HepG2 (cell line): ENCODE results near the gene POC1B. TPM values are rescaled to one million over a fixed set of nuclear protein-coding genes. Genes with fewer than 3 reads are reported as not detected.
A peak's percentile ranks its signal among the peaks of the same experiment; 100 is the strongest.

Experiments
- DPF2 ChIP-seq: sonication (generic); formaldehyde crosslinking; IDR thresholded peaks from 2 replicates; pipeline ENCODE4 v1.4.0; 2020; ENCODE audit warnings: mild to moderate bottlenecking, low read depth, missing genetic modification reagents, borderline replicate concordance
- FOSL2 ChIP-seq: sonication (generic); formaldehyde crosslinking; IDR thresholded peaks from 2 replicates; pipeline ENCODE4 v1.4.0; 2020; ENCODE audit warnings: missing genetic modification reagents
- HHEX ChIP-seq: IDR thresholded peaks from 2 replicates; pipeline ENCODE4 v1.6.1; 2016; ENCODE audit warnings: control low read depth
- HIVEP1 ChIP-seq: sonication (generic); formaldehyde crosslinking; IDR thresholded peaks from 2 replicates; pipeline ENCODE4 v1.4.0; 2020; ENCODE audit warnings: mild to moderate bottlenecking, missing genetic modification reagents
- MTF2 ChIP-seq: sonication (generic); formaldehyde crosslinking; IDR thresholded peaks from 2 replicates; pipeline ENCODE4 v1.5.0; 2020; ENCODE audit warnings: missing genetic modification reagents, borderline replicate concordance
- NFE2L2 ChIP-seq: fragments of 150-350 bp; IDR thresholded peaks from 2 replicates; pipeline ENCODE4 v1.6.1; 2014; ENCODE audit warnings: low read length
- SRY ChIP-seq: sonication (generic); formaldehyde crosslinking; IDR thresholded peaks from 2 replicates; pipeline ENCODE4 v1.8.0; 2022; ENCODE audit warnings: mild to moderate bottlenecking, missing genetic modification reagents
- THAP11 ChIP-seq: IDR thresholded peaks from 2 replicates; pipeline ENCODE4 v1.6.1; 2016; ENCODE audit warnings: missing biosample characterization, missing genetic modification reagents
- ZNF101 ChIP-seq: sonication (generic); formaldehyde crosslinking; IDR thresholded peaks from 2 replicates; pipeline ENCODE4 v1.4.0; 2020; ENCODE audit warnings: mild to moderate bottlenecking, low read depth, missing genetic modification reagents, borderline replicate concordance
- ZNF747 ChIP-seq: sonication (generic); formaldehyde crosslinking; IDR thresholded peaks from 2 replicates; pipeline ENCODE4 v1.8.1; 2023; ENCODE audit warnings: missing genetic modification reagents, mild to moderate bottlenecking, borderline replicate concordance
- ZNF749 ChIP-seq: sonication (generic); formaldehyde crosslinking; IDR thresholded peaks from 2 replicates; pipeline ENCODE4 v1.8.0; 2022; ENCODE audit warnings: mild to moderate bottlenecking, missing genetic modification reagents, moderate library complexity, borderline replicate concordance
- polyA plus RNA-seq, 8 experiments: library from polyadenylated mRNA; depleted of rRNA in 3 of 8; stranded (reverse) in 7 of 8; unstranded in 1 of 8; fragments of >200 nt; fragmentation: Illumina TruSeq in 4 of 8; extraction: Trizol in 4 of 8; gene quantifications; 2 replicates each; pipeline versions ENCODE4 v1.2.1 to v1.2.3, GENCODE V29; 2011 to 2016; ENCODE audit warnings: low read depth in 4 of 8, missing spikeins in 1 of 8, mixed read lengths in 1 of 8; ENCODE audit not compliant: insufficient read depth in 1 of 8
- total RNA-seq, 5 experiments: library from RNA; depleted of rRNA; stranded (reverse); fragments of >200 nt; fragmentation: Illumina TruSeq; extraction: Trizol; gene quantifications; 2 replicates each; pipeline ENCODE4 v1.2.3, GENCODE V29; 2016; ENCODE audit warnings: low read depth in 1 of 5
- TF ChIP-seq, protein P1 (sequence below): sonication (generic); formaldehyde crosslinking; IDR thresholded peaks from 2 replicates; pipeline ENCODE4 v1.4.0; 2020; ENCODE audit warnings: missing genetic modification reagents, borderline replicate concordance
- TF ChIP-seq, protein P2 (sequence below): sonication (generic); formaldehyde crosslinking; IDR thresholded peaks from 2 replicates; pipeline ENCODE4 v1.4.0; 2020; ENCODE audit warnings: missing genetic modification reagents, borderline replicate concordance
- TF ChIP-seq, protein P3 (sequence below): conservative IDR thresholded peaks from 2 replicates; pipeline ENCODE4 v1.6.1; 2018; ENCODE audit warnings: missing genetic modification reagents
- TF ChIP-seq, protein P4 (sequence below), 2 experiments: IDR thresholded peaks; 2 replicates each; pipeline ENCODE4 v1.6.1; 2011 to 2012; ENCODE audit warnings: low read length in 2 of 2, borderline replicate concordance in 1 of 2, low read depth in 1 of 2, mild to moderate bottlenecking in 1 of 2, moderate library complexity in 1 of 2
- TF ChIP-seq, protein P5 (sequence below): sonication (generic); formaldehyde crosslinking; IDR thresholded peaks from 2 replicates; pipeline ENCODE4 v1.9.0; 2021; ENCODE audit warnings: missing genetic modification reagents, borderline replicate concordance

POC1B gene
- total and polyA plus RNA-seq, 2 of the 13 experiments (the other 11 are each of a cell fraction or from before 2014, with no cell fraction given), result 9.3 to 11.0 TPM

DNA sequence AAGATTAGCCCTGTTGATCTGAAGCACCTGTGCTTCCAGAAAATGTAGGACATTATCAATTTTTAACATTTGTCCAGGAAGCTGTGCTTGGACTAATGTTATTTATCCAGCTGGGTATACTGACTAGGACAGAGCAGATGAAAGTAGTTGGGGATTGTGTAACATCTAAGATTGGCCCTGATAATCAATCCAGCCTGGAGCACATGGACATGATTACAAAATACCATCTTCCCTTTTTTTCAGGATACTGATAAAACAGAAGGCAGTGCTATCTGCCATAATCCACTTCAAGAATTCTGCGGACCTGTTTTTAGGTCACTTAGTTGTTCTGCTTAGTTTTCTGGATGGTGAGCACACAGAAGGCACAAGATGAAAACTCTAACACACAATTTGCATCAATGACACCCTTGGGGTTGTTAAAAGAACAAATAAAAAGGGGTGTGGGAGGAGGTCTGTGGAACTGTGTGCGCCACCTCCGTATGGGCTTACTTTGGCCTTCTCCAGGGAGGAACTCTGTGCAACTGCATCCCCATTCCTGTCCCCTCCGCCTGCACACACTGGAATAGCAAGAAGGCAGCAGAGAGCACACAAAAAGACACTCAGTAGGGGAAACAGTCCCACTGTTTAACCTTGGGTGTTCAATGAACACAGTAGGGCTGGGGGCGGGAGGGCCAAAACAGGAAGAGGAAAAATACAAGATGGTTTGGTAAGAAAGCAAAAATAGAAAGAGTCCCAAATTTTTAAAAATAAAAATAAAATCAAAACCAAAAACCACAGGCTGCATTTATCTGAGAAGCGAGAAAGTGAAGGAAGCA is 142.4 kb downstream of the POC1B start (continued):
- TF ChIP-seq HHEX (peak; percentile 61; the same call in 1 of the 2 replicates), NFE2L2 (no peak), MTF2 (CRISPR knock-in tag) (no peak), DPF2 (CRISPR knock-in tag) (peak; percentile 91), HIVEP1 (CRISPR knock-in tag) (no peak), FOSL2 (CRISPR knock-in tag) (peak; percentile 79), THAP11 (CRISPR knock-in tag) (peak; percentile 68), ZNF747 (CRISPR knock-in tag) (peak; percentile 77; the same call in 1 of the 2 replicates), ZNF749 (CRISPR knock-in tag) (peak; percentile 88; the same call in 1 of the 2 replicates), SRY (CRISPR knock-in tag) (no peak), ZNF101 (CRISPR knock-in tag) (no peak)
- TF ChIP-seq, protein P1, sequence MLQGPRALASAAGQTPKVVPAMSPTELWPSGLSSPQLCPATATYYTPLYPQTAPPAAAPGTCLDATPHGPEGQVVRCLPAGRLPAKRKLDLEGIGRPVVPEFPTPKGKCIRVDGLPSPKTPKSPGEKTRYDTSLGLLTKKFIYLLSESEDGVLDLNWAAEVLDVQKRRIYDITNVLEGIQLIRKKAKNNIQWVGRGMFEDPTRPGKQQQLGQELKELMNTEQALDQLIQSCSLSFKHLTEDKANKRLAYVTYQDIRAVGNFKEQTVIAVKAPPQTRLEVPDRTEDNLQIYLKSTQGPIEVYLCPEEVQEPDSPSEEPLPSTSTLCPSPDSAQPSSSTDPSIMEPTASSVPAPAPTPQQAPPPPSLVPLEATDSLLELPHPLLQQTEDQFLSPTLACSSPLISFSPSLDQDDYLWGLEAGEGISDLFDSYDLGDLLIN (CRISPR knock-in tag), result no peak
- TF ChIP-seq, protein P2, sequence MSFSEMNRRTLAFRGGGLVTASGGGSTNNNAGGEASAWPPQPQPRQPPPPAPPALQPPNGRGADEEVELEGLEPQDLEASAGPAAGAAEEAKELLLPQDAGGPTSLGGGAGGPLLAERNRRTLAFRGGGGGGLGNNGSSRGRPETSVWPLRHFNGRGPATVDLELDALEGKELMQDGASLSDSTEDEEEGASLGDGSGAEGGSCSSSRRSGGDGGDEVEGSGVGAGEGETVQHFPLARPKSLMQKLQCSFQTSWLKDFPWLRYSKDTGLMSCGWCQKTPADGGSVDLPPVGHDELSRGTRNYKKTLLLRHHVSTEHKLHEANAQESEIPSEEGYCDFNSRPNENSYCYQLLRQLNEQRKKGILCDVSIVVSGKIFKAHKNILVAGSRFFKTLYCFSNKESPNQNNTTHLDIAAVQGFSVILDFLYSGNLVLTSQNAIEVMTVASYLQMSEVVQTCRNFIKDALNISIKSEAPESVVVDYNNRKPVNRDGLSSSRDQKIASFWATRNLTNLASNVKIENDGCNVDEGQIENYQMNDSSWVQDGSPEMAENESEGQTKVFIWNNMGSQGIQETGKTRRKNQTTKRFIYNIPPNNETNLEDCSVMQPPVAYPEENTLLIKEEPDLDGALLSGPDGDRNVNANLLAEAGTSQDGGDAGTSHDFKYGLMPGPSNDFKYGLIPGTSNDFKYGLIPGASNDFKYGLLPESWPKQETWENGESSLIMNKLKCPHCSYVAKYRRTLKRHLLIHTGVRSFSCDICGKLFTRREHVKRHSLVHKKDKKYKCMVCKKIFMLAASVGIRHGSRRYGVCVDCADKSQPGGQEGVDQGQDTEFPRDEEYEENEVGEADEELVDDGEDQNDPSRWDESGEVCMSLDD (CRISPR knock-in tag), result no peak
- TF ChIP-seq, protein P3, sequence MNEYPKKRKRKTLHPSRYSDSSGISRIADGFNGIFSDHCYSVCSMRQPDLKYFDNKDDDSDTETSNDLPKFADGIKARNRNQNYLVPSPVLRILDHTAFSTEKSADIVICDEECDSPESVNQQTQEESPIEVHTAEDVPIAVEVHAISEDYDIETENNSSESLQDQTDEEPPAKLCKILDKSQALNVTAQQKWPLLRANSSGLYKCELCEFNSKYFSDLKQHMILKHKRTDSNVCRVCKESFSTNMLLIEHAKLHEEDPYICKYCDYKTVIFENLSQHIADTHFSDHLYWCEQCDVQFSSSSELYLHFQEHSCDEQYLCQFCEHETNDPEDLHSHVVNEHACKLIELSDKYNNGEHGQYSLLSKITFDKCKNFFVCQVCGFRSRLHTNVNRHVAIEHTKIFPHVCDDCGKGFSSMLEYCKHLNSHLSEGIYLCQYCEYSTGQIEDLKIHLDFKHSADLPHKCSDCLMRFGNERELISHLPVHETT (CRISPR knock-in tag), result peak; percentile 68
- TF ChIP-seq, protein P4, sequence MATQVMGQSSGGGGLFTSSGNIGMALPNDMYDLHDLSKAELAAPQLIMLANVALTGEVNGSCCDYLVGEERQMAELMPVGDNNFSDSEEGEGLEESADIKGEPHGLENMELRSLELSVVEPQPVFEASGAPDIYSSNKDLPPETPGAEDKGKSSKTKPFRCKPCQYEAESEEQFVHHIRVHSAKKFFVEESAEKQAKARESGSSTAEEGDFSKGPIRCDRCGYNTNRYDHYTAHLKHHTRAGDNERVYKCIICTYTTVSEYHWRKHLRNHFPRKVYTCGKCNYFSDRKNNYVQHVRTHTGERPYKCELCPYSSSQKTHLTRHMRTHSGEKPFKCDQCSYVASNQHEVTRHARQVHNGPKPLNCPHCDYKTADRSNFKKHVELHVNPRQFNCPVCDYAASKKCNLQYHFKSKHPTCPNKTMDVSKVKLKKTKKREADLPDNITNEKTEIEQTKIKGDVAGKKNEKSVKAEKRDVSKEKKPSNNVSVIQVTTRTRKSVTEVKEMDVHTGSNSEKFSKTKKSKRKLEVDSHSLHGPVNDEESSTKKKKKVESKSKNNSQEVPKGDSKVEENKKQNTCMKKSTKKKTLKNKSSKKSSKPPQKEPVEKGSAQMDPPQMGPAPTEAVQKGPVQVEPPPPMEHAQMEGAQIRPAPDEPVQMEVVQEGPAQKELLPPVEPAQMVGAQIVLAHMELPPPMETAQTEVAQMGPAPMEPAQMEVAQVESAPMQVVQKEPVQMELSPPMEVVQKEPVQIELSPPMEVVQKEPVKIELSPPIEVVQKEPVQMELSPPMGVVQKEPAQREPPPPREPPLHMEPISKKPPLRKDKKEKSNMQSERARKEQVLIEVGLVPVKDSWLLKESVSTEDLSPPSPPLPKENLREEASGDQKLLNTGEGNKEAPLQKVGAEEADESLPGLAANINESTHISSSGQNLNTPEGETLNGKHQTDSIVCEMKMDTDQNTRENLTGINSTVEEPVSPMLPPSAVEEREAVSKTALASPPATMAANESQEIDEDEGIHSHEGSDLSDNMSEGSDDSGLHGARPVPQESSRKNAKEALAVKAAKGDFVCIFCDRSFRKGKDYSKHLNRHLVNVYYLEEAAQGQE (IDR thresholded peaks at IDR 0.05; ENCODE audit: borderline replicate concordance in 1 of 2, low read depth in 1 of 2, low read length in 2 of 2), result 0 out of 4 replicates have a peak, but pooled peaks of 1 of the 2 experiments have one; percentile 18
- TF ChIP-seq, protein P5, sequence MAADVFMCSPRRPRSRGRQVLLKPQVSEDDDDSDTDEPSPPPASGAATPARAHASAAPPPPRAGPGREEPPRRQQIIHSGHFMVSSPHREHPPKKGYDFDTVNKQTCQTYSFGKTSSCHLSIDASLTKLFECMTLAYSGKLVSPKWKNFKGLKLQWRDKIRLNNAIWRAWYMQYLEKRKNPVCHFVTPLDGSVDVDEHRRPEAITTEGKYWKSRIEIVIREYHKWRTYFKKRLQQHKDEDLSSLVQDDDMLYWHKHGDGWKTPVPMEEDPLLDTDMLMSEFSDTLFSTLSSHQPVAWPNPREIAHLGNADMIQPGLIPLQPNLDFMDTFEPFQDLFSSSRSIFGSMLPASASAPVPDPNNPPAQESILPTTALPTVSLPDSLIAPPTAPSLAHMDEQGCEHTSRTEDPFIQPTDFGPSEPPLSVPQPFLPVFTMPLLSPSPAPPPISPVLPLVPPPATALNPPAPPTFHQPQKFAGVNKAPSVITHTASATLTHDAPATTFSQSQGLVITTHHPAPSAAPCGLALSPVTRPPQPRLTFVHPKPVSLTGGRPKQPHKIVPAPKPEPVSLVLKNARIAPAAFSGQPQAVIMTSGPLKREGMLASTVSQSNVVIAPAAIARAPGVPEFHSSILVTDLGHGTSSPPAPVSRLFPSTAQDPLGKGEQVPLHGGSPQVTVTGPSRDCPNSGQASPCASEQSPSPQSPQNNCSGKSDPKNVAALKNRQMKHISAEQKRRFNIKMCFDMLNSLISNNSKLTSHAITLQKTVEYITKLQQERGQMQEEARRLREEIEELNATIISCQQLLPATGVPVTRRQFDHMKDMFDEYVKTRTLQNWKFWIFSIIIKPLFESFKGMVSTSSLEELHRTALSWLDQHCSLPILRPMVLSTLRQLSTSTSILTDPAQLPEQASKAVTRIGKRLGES (CRISPR knock-in tag), result no peak
